Measurements from ENCODE around the gene GMCL2.

GMCL2 gene

DNA sequence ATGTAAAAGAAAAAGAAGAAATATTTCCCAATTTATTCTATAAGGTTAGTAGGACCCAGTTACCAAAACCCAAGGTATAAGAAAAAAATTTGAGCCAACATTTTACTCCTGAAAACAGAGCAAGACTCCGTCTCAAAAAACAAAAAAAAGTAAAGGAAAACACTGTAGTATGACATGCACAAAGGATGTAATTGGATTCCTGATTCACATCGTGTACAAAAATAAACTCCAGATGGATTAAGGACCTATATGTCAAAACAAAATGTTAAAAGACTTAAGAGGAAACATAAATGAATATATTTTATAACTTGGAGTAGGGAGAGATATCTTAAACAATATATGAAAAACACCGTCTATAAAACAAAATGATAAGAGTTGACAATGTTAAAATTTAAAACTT lies 31.7 kb upstream of the GMCL2 start:
- no peak for DNase-seq

DNA sequence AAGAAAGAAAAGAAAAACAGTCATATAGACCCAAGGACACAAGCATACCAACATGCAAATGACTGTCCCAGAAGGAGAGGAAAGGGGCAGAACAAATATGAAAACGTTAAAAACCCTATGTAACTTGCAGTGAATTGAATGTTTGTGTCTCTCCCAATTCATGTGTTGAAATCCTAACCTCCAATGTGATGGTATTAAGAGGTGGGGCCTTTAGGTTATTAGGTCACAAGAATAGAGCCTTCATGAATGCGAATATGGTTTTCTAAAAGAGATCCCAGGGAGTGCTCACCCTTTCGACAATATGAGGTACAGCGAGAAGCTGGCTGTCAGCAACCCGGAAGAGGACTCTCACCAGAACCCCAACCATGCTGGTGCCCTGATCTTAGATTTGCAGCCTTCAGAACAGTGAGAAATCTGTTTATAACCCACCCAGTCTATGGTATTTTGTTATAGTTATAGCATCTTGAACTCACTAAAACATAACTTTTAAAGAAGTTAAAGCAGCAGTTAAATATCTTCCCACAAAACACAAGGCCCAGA lies 31.1 kb upstream of the GMCL2 start:
- no peak for DNase-seq

DNA sequence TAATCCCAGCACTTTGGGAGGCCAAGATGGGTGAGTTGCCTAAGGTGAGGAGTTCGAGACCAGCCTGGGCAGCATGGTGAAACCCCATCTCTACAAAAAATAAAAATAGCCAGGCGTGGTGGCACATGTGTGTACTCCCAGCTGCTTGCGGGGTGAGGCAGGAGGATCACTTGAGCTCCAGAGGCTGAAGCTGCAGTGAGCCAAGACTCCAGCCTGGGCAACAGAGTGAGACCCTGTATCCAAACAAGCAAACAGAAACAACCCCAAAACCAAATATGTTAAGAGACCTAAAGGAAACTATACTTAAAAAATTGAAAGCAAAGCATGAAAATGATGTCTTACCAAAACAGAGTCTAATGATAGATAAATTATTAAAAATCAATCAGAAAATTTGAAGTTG lies 29.6 kb upstream of the GMCL2 start:
- no peak for DNase-seq

DNA sequence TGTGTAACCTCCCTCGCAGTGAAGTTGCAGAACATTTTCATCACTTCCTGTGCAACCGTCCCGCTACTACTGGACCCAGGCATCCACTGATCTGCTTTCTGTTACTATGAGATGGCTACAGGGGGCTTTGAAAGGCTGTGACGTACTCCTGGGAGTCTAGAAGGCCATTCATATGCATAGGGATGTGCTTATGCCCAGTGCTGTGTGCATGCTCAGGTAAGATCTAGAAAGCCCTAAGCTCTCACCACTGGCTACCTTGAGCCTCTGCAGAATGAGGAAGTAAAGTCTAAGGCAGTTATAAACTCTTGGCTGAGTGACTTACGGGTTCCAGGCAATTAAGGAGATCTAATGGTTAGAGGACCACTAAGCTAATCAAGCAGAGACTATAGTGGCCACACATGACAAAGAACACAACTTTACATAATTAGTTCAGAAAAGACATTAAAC lies 28.9 kb upstream of the GMCL2 start:
- DNase-seq, result no peak

DNA sequence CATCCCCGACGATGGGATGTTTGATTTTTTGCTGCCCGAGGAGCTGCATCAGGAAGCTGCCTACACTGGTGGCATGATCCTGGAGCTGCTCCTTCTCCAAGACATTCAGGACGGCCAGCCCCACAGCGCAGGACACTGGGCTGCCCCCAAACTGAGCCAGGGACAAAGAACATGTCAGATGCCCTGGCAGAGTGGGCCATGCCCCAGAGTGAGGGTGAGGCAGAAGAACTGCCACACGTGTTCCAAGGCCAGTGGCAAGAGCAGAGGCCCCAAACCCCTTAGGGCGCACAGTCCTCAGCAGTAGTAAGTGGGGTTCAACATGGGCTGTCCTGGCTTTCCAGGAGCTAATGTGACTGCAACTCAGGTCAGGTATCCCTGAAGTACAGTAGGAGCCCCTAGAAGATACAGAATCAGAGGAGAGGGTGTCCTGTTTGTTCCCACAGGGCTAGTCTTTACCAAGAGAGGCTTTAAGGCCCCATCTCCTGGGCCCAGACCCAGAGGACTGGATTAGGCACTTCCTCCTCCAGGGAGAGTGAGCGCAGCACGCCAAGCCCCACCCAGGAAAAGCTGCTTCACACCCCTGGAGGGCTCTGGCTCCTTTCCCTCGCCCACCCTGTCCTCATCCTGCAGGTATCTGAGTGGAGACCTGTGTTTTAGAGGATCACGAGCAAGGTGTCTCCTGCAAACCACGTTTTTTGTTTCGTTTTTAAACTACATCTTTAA lies 28.3 kb upstream of the GMCL2 start:
- no peak for DNase-seq

DNA sequence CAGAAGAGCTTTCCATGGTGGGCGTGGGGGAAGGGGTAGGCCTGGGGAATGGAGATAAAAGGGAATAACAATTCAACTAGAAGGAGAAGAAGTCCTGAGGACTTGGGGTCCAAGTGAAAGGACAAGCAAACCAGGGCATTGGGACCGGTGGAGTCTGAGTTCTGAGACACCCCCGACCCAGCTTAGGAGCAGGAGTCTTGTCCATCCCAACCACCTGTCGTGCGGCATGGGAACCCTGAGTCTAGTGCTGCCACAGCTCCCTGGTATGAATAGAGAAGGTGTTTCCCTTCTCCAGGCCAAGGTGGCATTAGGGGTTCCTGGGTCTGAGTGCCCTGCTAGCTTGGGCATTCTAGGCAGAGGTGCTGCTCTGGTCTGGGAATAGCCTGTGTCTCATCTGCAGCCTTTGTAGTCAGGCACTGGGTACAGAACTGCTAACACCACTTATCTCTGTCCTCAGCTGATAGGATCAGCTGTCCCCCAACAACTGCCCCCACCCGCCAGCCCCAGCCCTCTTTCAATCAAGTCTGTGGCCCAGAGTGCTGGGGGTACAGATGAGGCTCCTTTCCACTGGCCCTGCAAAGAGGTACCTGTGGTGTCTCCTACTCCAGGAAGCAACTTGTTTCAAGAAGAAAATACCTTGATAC lies 27.1 kb upstream of the GMCL2 start:
- no peak for DNase-seq

DNA sequence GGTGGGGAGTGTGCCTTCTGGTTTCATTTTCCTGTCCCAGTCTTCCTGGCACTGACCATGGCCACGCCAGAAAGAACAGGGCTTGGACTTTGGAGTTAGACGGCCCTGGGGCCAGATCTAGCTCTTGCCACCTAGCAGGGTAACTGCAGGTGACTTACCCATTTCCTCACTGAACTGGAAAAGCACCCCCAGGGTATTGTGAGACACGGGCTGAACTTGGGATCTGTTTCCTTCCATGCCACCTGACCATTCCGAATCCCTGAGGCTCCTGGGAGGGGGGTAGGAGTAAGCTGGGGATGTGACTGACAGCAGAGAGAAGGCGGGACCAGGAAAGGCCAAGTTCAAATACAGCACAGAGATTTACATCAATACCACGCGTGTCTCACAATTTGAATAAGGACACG lies 26.6 kb upstream of the GMCL2 start:
- no peak for DNase-seq

DNA sequence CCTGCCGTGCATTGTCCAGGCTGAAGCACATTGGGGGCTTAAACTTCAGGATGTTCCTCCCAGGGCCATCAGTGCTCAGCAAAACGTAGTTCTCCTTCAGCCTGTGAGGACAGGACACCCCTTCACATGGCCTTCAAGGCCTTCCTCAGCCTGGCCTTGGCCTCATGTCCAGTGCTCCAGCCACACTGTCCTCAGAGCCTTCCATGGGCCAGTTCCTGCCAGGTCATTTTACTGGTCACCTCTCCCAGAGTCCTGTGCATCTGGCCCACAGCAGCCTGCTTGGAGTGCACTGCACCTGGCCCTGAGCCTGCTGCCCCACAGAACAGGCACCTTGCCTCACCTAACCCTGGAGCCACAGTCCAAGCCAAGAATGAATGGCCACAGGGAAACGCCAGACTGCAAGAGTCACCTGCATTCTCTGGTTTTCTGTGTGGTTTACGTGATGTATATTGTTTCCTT lies 25.9 kb upstream of the GMCL2 start:
- no peak for DNase-seq

DNA sequence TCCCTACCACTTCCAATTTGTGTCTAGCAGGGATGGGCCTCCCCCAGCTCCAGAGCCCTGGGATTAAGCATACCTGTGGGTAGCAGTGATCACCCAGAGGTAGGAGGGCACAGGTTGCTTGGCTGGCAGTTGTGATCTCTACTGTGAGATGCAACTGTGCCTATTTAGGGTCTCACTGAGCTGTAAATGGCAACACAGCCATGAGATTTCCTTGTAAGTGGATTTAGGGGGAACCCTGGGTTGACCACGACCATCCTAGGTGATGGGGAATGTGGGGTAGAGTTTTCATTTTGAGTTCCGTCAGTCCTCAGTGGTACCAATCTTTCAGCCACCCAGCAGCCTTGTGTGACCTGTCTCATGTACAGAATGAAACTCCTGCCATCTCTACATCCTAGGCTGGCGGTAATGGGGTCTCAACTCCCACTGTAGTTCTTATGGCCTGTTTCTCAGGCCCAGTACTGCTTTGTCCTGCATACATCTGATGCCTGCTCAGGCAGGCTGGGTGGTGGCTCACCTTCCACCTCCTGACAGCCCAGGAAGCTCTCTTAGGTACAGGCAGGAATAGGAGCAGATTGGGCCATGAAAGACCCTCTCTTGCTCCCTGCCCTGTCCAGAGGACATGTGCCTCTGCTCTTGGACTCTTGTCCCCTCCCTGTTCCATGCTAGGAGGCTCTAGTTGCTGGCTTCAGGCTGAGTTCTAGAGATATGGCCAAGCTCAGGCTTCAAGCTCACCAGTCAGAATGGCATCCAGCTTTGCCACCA lies 25.3 kb upstream of the GMCL2 start:
- DNase-seq, result no peak

DNA sequence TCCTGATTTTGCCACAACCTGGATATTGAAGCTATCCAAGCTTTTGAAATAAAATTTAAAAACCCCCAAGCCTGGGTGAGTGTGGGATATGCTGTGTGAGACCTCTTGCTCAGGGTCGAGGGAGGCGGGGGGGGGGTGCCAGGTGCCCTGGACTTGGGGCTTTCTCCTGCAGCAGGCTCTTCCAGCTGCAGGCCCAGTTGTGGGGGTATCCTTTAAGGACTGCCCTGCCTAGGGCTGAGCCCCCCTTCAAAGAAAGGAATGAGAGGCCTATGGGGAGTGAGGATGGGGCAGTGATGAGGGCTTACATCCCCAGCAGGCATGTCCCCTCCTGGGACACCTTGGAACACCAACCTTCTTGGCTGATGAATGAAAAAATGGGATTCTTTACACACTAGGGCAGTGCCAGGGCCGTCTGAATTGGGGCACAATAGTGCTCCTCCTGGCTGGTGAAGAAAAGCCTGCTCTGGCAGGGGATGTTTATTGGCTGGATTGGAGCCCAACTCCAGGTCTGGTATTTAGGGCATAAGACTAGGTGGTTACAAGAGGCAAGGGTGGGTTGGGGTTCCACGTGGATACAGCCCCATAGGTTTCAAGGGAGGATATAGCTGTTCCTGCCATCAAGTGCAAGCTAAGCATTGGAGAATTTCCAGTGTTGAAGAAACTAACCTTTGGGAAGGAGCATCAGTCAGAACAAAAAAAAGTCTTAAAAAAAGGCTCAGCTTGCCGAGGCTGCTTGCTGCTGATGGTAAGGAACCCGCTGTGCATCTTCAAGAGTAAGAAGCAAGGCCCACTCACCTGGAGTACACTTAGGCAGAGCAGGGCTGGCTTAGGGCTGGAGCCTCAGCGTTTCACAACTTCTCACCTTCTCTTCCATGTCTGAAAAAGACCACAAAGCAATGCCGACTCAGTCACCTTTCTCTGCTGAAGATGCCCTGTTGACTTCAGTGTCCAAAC lies 24.2 kb upstream of the GMCL2 start:
- no peak for DNase-seq

DNA sequence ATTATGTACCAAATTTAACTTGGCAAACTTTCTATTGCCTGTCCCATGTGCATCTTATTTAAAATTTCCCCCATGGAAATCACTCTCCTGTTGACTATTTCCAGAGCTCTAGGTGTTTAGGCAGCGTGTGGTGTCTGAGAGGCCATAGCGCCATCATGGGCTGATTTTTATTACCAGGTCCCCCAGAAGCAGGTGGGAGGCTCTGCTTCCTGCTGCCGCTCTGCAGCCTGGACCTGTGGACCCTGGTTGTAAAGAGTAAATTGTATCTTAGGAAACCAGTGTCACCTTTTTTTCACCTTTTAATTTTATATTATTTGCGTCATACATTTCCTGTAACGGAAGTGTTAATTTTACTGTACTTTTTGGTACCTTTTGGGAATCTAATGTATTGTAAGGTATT lies 23.5 kb upstream of the GMCL2 start:
- no peak for DNase-seq

DNA sequence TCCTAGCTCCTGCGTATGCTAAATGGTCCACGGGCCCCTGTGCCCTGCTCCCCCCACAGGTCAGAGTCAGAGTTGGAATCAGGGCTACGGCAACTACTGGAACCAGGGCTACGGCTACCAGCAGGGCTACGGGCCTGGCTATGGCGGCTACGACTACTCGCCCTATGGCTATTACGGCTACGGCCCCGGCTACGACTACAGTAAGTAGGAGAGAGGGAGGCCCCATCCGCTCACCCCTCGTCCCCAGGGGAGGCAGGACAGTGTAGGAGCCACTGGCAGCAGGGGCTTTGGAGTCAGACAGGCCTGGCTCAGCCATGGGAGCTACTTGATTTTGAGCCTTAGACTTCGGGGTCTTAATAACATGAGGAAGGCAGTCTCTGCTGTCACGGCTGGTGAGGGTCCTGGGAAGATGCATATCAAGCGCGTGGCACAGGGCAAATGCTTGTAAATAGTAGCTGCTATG lies 22.9 kb upstream of the GMCL2 start:
- no peak for DNase-seq

DNA sequence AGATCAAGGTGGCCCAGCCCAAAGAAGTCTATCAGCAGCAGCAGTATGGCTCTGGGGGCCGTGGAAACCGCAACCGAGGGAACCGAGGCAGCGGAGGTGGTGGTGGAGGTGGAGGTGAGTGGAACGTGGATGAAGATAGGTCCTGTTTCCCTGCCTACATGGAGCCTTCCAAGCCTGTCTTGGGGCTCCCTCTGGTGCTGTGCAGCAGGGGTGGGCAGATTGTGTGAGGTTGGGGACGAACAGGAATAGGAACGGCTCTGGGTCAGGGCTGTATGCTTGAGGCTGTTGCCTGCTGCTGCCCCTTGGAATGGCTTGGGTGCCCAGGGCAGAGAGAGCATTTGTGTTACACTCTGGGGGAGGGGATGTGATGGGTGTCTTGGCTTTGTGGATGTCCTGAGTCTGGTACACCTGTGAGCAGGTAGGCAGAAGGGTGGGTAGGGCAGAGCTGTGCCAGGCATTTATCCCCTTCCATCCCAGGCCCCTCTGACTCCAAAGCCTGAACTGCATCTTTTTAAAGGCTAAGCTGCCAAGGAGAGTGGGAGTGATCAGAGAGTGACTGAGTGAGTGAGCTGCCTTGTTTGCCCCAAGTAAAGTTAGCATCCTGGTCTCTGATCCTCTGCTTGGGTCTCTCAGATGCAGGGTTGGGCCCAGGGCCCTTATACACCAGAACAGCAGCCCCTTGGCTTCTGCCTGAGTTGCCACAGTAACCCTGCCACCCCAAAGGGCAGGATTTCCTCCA lies 22.3 kb upstream of the GMCL2 start:
- DNase-seq, result no peak

DNA sequence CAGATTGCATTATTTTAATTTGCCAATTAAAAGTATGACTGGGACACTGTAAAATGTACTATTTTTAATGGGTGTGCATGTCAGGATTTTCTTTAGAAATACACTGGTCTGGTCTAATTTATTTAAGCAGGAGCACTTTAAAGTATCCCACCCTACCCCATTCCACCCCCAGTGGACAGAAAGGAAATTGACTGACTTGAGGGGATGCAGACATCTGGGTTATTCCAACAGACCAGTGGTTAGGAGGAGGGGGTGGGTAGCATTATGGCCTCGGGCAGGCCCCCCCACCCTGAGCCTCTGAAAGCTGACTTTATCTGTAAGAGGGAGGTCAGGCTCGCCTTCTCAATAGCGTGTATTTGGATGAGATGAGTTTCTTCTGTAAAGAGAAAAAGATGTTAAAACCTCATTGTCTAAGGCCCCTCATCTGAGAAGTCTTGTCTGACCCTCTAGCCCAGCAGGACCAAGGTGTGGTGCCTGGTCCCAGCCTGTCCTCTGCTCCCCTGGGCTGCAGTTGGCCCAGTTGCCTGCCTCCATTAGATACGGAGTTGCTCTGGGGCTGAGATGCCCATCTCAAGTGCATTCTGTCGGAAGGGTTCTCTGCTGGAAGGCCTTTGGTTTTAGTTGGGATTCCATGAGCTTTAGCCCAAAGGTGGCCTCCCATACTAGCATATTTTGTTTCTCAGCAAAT lies 21.5 kb upstream of the GMCL2 start:
- DNase-seq, result no peak

DNA sequence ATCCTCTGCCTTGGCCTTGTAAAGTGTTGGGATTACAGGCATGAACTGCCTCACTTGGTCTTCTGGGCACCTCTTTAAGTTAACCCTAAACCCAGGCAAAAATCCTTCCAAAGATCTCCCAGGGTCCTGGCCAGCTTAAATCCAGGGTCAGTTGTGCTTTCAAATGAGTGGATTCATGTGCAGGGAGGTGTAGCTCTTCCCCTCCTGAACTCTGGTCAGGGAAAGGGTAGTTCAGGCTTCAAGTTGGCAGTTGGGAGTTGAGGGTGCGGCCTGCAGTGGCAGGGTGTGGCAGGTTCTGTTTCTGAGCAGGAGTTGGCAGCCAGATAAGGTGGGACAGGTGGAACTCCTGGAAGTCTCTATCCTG lies 20.7 kb upstream of the GMCL2 start:
- DNase-seq, result no peak

DNA sequence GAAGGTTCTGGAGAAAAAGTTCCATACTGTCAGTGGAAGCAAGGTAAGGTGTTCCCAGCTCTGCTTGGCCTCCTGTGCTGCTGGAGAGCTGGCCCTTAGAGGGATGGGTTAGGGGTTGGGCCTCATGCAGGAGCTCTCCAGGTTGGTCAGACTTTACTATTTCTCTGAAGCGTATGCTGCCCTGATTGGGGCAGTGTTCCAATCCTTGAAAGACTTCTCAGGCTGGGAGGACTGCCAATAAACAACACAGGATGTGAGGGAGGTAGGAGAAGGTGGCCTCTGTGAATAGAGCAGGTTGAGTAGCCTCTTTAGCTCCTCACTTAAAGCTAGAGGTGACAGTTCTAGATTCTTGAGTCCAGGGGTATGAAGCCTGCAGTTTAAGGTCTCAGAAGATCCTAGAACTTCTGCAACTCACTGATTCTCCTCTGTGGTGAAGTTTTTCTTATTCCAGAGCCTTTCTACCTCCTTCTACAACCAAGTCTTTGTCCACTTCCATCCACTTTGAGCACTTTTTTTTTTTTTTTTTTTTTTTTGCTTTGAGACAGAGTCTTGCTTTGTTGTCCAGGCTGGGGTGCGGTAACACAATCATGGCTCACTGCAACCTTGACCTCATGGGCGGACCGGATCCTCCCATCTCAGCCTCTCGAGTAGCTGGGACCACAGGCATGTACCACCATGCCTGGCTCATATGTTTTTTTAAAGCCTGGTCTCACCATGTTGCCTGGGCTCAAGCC lies 20.2 kb upstream of the GMCL2 start:
- DNase-seq, result no peak

DNA sequence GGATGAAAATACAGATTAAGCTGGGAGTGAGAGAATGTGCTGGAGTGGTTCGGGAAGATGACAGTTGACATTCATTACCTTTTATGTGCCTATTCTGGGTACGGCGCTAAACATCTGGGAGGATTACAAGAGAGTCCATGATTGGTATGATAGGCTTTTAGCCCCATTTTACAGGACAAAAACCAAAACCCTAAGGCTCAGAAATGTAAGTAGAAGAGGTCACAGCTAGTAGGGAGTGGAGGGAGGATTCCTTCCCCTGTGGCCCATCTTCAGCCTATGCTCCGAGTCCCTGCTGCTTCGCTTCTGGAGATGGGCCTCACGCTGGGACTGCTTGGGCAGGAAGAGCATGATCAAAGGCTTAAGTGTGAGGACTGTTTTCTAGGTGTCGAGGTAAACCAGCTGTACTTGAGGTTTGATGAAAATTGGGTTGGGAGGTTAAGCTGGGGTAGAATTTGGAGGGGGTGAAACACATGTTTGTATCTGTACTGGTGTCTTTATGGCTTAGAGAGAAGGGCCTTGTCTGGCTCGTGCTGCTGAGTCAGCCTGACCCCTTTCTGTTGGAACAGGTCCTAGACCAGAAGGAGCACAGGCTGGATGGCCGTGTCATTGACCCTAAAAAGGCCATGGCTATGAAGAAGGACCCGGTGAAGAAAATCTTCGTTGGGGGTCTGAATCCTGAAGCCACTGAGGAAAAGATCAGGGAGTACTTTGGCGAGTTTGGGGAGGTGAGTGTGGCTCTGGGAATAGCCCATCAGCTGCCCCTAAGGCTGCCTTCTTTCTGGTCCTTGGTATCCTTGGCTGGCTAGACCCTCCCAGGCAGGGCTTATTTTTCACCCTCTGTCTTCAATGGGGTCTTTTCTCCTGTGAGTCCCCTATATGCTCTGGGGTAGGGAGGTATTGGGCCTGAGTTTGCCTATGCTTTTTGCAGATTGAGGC lies 19.3 kb upstream of the GMCL2 start:
- no peak for DNase-seq

DNA sequence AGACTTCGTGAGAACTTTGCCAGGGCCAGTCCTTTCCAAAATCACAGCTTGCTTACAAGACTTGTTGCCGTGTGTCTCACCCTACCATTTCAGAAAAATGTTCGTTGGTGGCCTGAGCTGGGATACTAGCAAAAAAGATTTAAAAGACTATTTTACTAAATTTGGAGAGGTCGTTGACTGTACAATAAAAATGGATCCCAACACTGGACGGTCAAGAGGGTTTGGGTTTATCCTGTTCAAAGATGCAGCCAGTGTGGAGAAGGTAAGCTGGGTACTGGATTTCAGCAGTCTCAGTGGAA lies 18.5 kb upstream of the GMCL2 start:
- no peak for DNase-seq

Data from NCI-H748 treated with DMSO at 0.1 percent for 48 hours (cell line).